SIG-M5 treated with dmso at 0.1 percent for 504 hours (cell line): Measurements from ENCODE around the gene DDX42.

ENCODE experiments used
- DNase-seq: peaks from one replicate; lab custom pipeline; 2025; ENCODE audit not compliant: unreplicated experiment; lab: John Stamatoyannopoulos, UW

The DDX42 gene

DNA sequence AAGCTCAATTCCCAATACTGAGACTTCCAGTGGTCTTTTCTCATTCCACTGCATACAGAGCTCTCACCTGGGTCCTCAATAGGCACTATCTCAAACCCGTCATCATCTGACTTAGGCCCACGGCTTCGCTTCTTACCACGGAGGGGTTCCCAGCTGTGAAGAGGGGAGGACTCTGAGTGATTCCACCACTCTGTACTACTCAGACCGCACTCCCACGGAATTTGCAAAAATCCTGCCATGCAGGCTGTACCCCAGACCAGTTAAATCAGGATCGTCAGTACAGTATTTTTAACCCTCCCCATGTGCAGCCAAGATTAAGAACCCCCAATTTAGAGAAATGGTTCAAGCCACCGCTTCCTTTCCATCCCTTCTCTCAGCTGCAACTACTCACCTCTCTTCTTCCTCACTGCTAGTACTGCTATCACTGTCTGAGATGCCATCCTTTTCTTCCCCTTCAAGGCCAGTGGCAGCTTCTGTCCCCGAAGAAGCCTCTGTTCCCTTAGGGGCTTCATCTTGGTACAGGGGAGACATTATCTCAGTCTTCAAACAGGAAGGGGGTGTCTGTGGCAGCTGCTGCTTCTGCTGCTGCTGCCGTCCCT lies 47.1 kb downstream of the DDX42 start:
- no peak for DNase-seq

DNA sequence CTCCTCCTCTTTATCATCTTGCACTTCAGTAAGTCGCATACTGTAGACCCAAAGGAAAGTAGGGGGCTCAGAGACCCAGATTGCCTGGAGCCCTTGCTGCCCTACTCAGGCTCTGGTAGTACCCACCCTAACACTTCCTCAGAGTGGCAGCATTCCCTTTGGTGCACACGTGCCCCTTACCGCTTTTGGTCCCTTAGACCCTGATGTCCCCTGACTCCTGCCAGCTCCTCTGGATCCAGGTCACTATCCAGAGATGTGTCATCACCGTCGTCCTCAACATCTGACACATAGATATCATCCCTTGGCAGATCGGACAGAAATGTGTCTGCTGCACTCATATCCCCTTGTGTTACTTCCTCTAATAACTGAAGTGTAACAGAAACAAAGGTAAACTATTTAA lies 47.8 kb downstream of the DDX42 start:
- DNase-seq = no peak

DNA sequence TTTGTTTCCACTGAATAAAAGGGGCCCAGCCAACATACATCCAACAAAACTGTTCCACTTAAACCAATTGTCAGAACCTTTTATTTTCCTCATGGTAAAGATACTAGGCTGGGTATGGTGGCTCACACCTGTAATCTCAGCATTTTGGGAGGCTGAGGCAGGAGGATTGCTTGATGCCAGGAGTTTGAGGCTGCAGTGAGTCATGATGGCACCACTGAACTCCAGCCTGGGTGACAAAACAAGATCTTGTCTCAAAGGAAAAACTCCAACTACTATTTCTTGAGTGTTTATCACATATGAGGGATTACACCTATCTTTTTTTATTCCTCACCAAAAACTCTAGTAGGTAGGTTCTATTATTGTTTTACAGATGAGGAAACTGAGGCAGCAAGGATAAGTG lies 48.6 kb downstream of the DDX42 start:
- DNase-seq = no peak

DNA sequence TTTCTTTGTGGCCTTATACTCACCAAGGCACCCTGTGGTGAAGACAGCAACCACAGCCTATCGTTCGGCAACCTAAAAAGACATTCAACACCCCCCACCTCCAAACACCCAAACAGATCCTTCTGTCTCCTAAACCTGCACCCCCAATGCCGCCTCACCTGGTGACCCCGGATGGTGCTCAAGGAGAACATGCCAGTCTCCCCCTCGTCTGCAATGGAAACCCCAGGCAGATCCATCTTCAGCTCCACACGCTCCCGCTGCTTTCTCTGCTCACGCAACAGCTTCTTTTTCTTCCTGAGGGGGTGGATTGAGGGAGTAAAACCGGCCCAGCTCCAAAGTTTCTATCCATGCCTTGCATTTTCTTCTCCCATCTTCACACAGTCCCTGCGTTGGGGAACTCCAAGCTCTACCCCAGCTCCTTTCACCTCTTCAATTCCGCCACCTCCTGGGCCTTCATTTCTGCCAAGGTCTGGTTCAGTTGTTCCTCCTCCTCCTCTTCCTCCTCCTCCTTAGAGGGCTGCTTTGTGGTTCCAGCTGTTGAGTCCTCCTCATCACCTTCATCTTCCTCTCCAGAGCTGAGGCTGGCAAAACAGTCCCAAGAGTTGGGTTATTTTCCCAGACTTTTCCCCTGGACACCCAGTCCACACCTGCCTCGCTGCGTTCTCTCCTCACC lies 49.8 kb downstream of the DDX42 start:
- DNase-seq = no peak

DNA sequence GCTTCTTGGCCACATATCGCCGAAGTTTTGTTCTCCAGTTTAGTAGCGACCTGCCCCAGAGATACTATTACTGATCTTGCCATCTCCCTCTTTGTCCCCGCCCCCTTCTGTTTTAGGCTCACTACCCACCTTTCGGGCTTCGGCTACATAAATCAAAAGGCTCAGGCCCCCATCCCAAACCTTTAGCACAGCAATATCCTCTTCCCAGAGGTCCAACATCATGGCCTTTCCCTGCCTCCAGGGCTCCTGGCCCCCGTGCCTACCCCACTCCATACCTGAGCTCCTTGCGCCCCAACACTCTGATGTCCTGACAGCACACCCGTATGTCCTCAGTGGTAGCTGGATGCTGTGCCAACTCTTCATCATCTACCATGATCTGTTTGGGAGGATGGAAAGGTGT lies 50.4 kb downstream of the DDX42 start:
- DNase-seq = no peak

DNA sequence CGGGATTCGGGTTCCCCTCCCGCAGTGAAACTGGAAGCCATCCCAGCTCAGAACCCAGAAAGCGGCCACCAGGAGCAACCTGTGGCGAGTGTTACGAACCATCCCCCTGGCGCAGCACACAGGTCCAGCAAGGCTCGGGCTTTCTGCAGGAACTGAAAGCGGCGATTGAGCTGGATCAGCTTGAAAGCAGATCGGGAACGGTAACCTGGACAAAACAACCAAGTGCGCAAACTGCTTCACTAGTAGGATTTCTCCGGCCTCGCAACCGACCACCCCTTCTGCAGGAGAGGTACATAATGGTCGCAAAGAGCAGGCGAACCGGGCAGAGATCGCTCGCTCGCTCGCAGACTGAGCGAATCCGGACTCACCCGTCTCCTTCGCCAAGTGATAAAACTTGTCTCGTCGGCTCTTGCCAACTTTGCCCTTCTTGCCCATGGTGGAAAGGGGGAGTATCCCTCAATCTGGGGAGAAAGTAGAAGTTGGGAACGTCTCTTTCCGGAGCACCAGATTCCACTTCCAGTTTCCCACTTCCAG lies 52.6 kb downstream of the DDX42 start:
- peak; percentile 40 for DNase-seq

DNA sequence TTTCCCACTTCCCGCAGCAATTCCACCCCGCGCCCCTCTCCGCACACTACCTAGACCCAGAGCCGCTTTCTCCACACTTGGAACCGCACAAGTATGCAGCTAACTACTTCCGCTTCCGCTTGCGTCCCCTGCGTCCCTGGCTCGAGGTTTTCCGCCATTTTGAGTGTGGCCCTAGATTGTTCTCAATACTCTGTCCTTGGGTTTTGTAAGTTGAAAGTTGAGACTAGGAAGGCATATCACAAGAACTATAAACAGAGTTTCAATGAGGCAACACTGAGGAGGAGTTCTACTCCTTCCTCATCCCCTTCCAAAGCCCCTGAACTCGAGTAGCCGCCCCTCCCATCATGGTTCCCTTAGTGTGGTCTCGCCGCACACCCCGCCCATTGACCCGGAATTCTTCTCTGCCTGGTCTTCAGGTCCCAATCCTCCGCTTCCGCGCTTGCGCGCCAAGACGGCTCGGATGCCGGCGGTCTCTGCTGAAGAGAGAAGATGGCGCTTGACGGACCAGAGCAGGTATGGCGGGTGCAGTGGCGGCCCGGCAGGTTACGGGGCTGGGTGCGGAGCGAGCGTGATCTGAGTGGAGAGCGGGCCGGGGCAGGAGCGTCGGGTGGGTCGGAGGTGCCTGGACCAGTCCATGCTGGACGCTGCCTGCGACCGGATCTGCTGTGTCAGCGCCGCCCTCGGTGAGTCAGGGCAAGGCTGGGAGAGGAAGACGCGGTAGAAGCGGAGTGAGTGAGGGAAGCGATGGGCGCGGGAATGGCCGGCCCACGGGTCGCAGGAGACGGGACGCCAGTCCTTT lies 53.2 kb downstream of the DDX42 start, which contains the start of the genes FTSJ3 and PSMC5:
TSS of gene FTSJ3 (minus strand) at position 662 of the 799 bp plus-strand sequence. CDS start 761 bp downstream, outside the sequence.
TSS of gene PSMC5 (plus strand) at position 430 of the 799 bp plus-strand sequence. CDS start at position 490, 60 bp downstream.
- peak; percentile 98 for DNase-seq

DNA sequence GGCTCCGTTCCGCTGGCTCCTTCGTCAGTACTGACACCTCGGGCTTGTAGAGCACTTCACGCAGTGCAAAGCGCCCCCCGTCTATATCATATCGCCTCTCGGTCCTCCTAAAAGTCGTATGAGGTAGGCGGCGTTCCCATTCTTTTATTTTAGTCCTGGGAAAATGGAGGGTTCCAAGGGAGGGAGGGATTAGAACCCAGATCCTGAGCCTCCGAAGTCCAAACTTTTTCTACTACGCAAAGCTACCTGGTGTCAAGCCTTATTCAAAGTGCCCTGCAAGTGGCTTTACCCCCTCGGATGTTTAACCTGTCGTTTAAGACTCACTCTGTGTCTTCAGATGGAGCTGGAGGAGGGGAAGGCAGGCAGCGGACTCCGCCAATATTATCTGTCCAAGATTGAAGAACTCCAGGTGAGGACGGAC lies 53.8 kb downstream of the DDX42 start:
- no peak for DNase-seq

DNA sequence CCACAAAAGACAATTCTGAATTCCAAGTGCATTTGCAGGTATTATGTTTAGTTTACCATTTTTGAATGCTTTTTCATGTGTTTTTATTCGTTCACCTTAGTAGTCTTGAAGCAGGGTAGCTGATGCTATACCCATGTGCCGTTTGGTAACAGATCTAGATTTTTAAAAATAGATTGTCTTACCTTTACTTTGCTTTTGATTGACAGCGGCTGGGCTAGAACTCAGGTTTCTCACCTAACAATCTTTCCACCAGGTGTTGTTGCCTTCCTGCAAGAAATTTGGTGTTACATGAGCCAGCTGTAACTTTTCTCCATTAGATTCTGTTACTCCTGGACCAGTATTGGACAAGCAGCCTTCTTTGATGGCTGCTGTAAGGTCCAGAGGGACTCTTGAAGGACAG lies 55.0 kb downstream of the DDX42 start:
- DNase-seq = no peak

DNA sequence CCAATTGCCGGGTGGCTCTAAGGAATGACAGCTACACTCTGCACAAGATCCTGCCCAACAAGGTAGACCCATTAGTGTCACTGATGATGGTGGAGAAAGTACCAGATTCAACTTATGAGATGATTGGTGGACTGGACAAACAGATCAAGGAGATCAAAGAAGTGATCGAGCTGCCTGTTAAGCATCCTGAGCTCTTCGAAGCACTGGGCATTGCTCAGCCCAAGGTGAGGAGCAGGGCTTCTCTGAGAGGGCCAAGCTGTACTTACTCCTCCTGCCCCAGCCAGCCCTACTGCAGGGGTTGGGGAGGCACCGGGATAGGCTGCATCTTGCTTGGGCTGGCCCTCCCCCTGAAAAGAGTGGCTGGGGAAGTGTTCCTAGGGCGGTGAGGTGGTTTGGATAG lies 56.3 kb downstream of the DDX42 start:
- no peak for DNase-seq

DNA sequence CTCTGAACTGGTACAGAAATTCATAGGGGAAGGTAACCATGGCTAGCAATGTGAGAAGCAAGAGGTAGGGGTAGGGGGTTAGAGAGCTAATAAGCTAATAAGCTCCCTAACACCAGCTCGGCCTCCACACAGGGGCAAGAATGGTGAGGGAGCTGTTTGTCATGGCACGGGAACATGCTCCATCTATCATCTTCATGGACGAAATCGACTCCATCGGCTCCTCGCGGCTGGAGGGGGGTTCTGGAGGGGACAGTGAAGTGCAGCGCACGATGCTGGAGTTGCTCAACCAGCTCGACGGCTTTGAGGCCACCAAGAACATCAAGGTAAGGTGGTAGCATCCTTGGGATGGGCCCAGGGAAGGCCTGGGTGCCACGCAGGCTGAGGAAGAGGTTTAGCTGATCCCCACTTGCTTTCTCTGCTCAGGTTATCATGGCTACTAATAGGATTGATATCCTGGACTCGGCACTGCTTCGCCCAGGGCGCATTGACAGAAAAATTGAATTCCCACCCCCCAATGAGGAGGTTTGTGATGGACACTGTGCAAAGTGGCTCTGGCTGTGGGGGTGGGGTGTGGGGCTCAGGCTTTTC lies 57.0 kb downstream of the DDX42 start:
- no peak for DNase-seq

DNA sequence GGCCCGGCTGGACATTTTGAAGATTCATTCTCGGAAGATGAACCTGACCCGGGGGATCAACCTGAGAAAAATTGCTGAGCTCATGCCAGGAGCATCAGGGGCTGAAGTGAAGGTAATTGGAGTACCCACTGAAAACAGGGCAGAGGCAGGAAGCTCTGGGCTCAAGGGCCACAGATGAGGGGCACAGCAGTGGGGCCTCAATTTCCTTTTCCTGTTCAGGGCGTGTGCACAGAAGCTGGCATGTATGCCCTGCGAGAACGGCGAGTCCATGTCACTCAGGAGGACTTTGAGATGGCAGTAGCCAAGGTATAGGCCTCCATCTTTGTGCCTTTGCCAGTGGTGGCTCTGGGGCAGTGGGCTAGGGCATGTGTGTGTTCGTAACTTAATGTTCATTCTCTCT lies 57.5 kb downstream of the DDX42 start:
- DNase-seq = no peak

DNA sequence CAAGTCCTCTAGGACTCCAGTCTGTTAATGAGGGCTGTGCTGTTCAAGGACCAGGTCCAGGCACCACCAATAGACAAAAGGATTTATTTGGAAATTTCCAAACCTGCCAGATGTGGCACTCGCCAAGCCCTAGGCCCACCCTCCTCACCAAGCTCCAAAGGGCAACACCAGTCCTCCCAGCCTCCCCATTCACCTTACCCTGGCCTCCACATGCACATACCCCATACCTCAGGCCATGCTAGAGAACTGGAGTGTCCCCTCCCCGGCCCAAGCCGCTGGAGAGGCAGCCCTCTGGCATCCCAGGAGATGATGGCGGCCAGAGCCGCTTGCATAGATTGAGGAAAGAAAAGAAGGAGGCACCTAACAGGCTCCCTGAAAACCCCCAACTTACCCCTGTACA lies 58.0 kb downstream of the DDX42 start:
- DNase-seq = no peak

DNA sequence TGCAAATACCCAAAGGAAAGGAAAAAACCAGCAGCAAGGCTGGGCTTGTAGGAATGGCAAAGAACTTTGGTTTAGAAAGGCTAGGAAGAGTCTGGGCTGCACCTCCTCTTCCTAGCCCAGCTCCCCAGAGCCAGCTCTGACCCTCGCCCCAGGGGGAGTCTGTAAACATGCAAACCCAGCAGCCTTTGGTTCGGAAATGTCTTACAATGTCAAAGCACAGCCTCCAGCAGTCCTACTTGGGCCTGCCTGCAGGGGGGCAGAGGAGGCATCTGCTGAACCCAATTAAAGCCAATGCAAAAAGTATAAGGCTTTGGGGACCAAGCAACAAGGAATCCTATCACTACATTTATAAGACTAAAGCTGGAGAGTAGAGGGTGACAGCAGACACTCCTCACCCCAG lies 58.5 kb downstream of the DDX42 start:
- no peak for DNase-seq

DNA sequence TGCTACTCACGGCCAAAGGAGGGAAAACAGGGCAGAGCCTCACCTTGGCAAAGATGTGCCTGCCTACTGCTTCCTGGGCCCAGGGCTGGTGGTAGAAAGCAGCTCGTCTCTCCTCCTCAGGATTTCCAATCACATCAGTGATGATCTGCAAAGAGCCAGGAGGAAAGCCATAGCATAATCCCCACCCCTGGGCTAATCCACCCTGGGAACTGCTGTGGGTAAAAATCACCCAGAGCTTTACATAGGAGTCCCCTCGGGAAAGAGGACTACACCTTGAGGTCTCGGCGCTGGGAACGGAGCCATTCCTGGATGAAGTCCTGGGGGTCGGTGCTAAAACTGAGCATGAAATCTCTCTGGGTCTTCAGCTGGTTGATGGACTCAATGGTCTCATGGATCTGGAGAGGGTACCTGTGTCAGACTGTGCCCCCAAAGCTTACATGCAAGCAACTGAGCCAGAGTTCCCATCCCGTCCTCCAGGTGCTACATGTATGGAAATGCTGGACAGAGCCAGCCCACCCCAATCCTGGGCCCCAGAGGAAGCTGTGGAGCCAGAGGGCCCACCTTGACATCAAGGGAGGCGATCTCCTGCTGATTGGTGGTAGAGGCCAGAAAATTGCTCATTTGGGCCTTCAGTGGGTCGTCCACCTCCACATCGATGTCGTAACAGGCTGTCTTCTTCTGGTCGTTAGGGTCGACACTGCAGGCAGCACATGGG lies 59.2 kb downstream of the DDX42 start:
- no peak for DNase-seq

DNA sequence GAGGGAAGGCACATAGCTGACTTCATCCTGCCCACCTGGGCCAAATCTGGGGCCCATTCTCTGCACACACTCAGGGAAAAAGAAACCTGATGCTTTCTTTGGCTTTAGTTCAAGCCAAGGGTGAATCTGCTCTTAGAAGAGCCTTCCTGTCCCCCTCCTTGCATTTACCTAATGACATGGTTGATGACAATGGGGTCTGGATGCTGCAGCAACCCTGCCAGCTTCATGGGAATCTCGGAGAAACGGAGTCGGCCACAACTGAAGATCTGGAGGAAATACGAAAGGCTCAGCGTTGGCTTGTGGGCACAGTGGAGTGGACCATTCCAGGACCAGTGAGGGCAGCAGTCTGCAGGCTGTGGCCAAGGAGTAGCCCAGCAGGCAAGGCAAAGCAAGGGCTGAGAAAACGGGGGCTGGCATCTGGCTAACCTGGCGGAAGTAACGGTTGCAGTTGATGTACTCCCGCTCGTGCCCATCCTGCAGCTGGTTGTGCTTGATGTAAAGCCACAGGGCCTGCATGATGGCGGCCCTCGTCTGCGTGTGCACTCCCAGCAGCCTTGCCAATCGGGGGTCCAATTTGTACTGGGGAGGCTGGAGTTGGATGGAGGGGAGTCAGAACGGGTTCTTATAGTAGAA lies 59.9 kb downstream of the DDX42 start:
- DNase-seq = no peak

DNA sequence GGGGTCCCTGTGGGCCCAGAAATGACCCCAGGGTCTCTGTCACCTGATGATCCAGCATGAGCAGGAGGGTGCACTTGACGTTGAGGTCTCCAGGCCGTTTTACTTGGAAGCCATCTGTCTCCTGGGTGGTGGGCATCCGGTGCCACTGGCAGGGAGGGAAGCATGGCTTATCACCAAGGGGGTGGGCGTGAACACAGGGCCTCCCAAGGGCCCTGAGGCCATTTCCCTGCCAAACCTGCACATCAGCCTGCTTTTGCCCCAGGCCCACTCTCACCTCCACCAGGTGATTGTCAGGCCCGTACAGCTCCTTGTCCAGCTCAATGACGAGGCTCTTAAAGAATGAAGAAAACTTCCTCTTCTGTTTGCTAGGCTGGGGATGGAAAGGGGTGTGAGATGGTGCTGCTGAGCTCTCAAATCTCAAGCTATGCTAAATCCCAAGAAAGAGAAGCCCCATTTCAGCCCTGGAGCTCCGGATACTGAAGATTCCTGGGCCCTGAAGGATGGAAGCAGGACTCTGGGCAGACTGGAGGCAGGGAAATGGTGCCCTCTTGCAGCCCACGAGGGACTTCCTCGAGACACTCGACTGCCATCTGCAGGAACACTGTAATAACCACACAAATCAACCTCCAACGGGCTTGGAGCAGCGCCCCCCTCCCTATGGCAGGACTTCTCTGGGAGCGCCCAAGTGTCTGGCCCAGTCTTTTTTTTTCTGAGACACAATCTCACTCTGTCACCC lies 60.6 kb downstream of the DDX42 start:
- DNase-seq = peak; percentile 95

DNA sequence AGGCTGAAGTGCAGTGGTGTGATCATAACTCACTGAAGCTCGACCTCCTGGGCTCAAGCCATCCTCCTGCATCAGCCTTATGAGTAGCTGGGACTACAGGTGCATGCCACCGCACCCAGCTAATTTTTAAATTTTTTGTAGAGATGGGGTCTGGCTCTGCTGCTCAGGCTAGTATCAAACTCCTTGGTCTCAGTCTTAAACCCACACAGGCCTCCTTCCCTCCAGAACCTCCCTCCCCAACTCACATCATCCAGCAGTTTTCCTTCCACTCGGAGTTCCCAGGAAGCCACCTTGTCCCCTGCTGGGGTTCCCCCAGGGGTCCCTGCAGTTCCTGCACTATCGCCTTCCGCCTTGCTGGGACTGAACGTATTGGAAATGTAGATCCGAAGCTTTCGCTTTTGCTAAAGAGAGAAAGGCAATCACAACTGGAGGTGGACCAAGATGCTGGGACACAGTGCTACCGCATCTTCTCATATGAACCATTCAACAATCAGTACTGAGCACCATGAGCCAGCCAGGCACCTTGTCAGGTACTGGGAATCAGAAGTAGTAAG lies 61.3 kb downstream of the DDX42 start:
- DNase-seq = no peak

DNA sequence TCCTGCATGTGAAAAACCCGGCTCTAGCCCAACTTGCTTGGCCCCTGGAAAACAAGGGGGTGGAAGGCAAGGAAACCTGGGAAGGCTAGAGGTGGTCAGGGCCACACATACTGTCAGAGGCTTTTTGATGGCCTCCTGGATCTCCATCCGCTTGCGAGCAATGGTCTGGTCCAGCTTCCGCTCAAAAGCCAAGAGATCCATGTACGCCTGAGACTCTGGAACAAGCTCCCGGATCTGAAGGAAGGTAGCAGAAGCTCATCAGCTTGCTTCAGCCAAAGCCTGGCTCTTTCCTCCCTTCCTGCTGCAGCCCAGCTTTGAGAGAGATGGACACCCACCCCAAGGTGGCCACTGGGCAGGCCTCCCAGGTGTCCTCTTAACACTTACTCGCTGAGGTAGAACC lies 62.8 kb downstream of the DDX42 start:
- DNase-seq = no peak
